Measurements from ENCODE around the gene UBE2A.
A peak's percentile ranks its signal among the peaks of the same experiment; 100 is the strongest.

Gene UBE2A

GRCh38 chrX:119605464-119606279 lies 31.3 kb downstream of the UBE2A start:
- peak overlapping the region; percentile 89 for H3K4me3 ChIP-seq (ENCODE audit: low read depth, low read length)
- CTCF ChIA-PET: interaction anchor here (1.7 kb wide), 1 partner anchor 124 kb away, joined by 6 read pairs; no protein-coding TSS in a partner anchor

GRCh38 chrX:119606280-119607017 lies 32.1 kb downstream of the UBE2A start, which contains the start of gene NKRF:
Gene NKRF (minus strand): TSS chrX:119606424.
- POLR2A ChIA-PET: no interaction called here
- peak; percentile 41 for DNase-seq (ENCODE audit: low read depth, low spot score)
- TF ChIP-seq CTCF (IDR thresholded peaks at IDR 0.05; ENCODE audit: insufficient read depth, low read length, missing control alignments): no peak
- peak within 1 kb of the TSS; percentile 89 for H3K4me3 ChIP-seq (ENCODE audit: low read depth, low read length)
- CTCF ChIA-PET: interaction anchor here (0.6 to 1.7 kb wide), 3 partner anchors 45 to 123 kb away, joined by 3 to 6 read pairs (median 4); no protein-coding TSS in a partner anchor

More at GRCh38 chrX:119605464-119606279, 31.3 kb downstream of the UBE2A start:
- no peak for TF ChIP-seq CTCF (IDR thresholded peaks at IDR 0.05; ENCODE audit: insufficient read depth, low read length, missing control alignments)
- POLR2A ChIA-PET: no interaction called here
- no peak for DNase-seq (ENCODE audit: low read depth, low spot score)

- no peak for DNase-seq (ENCODE audit: low read depth, low spot score)
- CTCF ChIA-PET: interaction anchor here (0.6 to 0.9 kb wide), 2 partner anchors 45 to 123 kb away, joined by 3 to 4 read pairs; no protein-coding TSS in a partner anchor
- no peak for TF ChIP-seq CTCF (IDR thresholded peaks at IDR 0.05; ENCODE audit: insufficient read depth, low read length, missing control alignments)
- POLR2A ChIA-PET: no interaction called here
- H3K4me3 ChIP-seq (ENCODE audit: low read depth, low read length): peak overlapping the region; percentile 50
These were observed 32.6 kb downstream of the UBE2A start for GRCh38 chrX:119607018-119607389.

- POLR2A ChIA-PET: no interaction called here
- H3K4me3 ChIP-seq (ENCODE audit: low read depth, low read length): no peak overlapping the region
- no peak for DNase-seq (ENCODE audit: low read depth, low spot score)
- CTCF ChIA-PET: no interaction called here
- TF ChIP-seq CTCF (IDR thresholded peaks at IDR 0.05; ENCODE audit: insufficient read depth, low read length, missing control alignments): no peak
These were observed 40.4 kb downstream of the UBE2A start for GRCh38 chrX:119614776-119615175.

- no peak overlapping the region for H3K4me3 ChIP-seq (ENCODE audit: low read depth, low read length)
- TF ChIP-seq CTCF (IDR thresholded peaks at IDR 0.05; ENCODE audit: insufficient read depth, low read length, missing control alignments): no peak
- POLR2A ChIA-PET: no interaction called here
- CTCF ChIA-PET: interaction anchor here (0.9 to 1.5 kb wide), 2 partner anchors 112 to 118 kb away, joined by 3 to 5 read pairs; no protein-coding TSS in a partner anchor
- no peak for DNase-seq (ENCODE audit: low read depth, low spot score)
These were observed 43.3 kb downstream of the UBE2A start for GRCh38 chrX:119617517-119618164.
